GM10266 (cell line): ENCODE results near the gene XRCC3.

Experiments
- DNase-seq: peaks from one replicate; pipeline ENCODE4 v3.0.0; 2012; ENCODE audit errors: extremely low spot score
- CTCF ChIP-seq: IDR thresholded peaks from 2 replicates; pipeline ENCODE4 v1.5.1; 2012; ENCODE audit warnings: mild to moderate bottlenecking, low read depth; ENCODE audit not compliant: control insufficient read depth, insufficient read depth; ENCODE audit errors: missing control alignments

The XRCC3 gene

GRCh38 chr14:103743691-103744090 lies 28.4 kb upstream of the XRCC3 start:
- no peak for DNase-seq
- TF ChIP-seq CTCF = no peak

- TF ChIP-seq CTCF = no peak
- no peak for DNase-seq
Measured at GRCh38 chr14:103742499-103743255, 27.4 kb upstream of the XRCC3 start.

- DNase-seq = no peak
- TF ChIP-seq CTCF = no peak
Measured at GRCh38 chr14:103741876-103742275, 26.6 kb upstream of the XRCC3 start.

GRCh38 chr14:103740991-103741689 lies 25.9 kb upstream of the XRCC3 start:
- TF ChIP-seq CTCF = no peak
- no peak for DNase-seq

GRCh38 chr14:103739793-103740501 lies 24.7 kb upstream of the XRCC3 start:
- no peak for TF ChIP-seq CTCF

GRCh38 chr14:103739466-103739792 lies 24.2 kb upstream of the XRCC3 start:
- no peak for TF ChIP-seq CTCF
- no peak for DNase-seq

More at GRCh38 chr14:103739793-103740501, 24.7 kb upstream of the XRCC3 start:
- DNase-seq = no peak
